ENCODE data around the gene TRIM47. TPM values are rescaled to one million over a fixed set of nuclear protein-coding genes. Genes with fewer than 3 reads are reported as not detected.

TRIM47 gene
- total and polyA plus RNA-seq, 7 donors, result 8.4 to 17.1 (median 10.9) TPM

DNA sequence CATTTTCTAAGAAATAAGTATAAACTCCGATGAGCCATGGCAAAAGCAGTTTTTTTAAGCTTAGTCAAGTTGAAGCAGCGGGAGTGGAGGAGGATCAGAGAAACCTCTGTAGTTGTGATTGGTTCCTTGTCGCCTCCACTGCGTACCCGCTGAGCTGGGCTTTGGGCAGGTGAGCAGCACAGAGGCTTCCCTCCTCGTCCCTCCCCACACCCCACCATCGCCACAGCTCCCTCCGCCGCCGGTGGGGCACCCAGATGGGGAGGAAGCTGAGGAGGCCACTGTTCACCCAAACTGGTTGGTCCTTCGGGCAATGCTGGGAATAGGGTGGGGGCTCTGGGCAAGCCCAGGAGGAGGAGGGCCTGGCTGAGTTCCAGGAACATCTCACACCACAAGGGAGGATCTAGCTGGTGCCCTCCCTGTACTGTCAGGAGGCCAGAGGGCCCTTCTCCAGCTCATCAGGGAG, 31.5 kb upstream of the TRIM47 start:
- DNase-seq, result no peak
- Histone ChIP-seq H3K36me3 (ENCODE audit: insufficient read depth in 1 of 2, low read depth in 1 of 2) (peaks cover 0 to 9% of the 10 kb centered on the region in 2 donors), H3K27me3 (ENCODE audit: insufficient read depth in 3 of 3, low read length in 2 of 3) (no peaks in the 10 kb centered on the region), H3K27ac (no peak overlapping the region), H3K9me3 (no peaks in the 10 kb centered on the region), H3K4me3 (no peak overlapping the region), H3K4me1 (no peaks in the 10 kb centered on the region)
- TF ChIP-seq CTCF (IDR thresholded peaks at IDR 0.05), result no peak
- ATAC-seq, result no peak
- 72 to 78% (median 76%) methylated on average over 10 to 11 of the region's 11 CpGs for WGBS, 3 donors
- intact Hi-C loops (cut with DNase I), result loop anchor here in 1 of 2 donors (10.0 kb wide), 1 partner anchor 385 kb away; no protein-coding TSS in a partner anchor

- H3K27ac ChIP-seq, result no peak overlapping the region
- H3K4me1 ChIP-seq, result no peaks in the 10 kb centered on the region
- no peak for TF ChIP-seq CTCF (IDR thresholded peaks at IDR 0.05)
- ATAC-seq, result no peak
- H3K27me3 ChIP-seq (ENCODE audit: insufficient read depth in 3 of 3, low read length in 2 of 3), result no peaks in the 10 kb centered on the region
- no peak overlapping the region for H3K4me3 ChIP-seq
- no peak for DNase-seq
- WGBS, 3 donors, result 83 to 90% (median 83%) methylated on average over 14 of the region's 14 CpGs
- no peaks in the 10 kb centered on the region for H3K9me3 ChIP-seq
- peaks cover 0 to 9% of the 10 kb centered on the region in 2 donors for H3K36me3 ChIP-seq (ENCODE audit: insufficient read depth in 1 of 2, low read depth in 1 of 2)
- intact Hi-C loops (cut with DNase I), result no loop called here
These were observed 30.9 kb upstream of the TRIM47 start for GRCh38 chr17:75909051-75909811.

- Histone ChIP-seq H3K9me3 (no peaks in the 10 kb centered on the region), H3K4me3 (no peak overlapping the region), H3K27me3 (ENCODE audit: insufficient read depth in 3 of 3, low read length in 2 of 3) (no peaks in the 10 kb centered on the region), H3K4me1 (peaks cover 10% of the 10 kb centered on the region), H3K27ac (no peak overlapping the region), H3K36me3 (ENCODE audit: insufficient read depth in 1 of 2, low read depth in 1 of 2) (peaks cover 0 to 12% of the 10 kb centered on the region in 2 donors)
- no peak for TF ChIP-seq CTCF (IDR thresholded peaks at IDR 0.05)
- 45 to 55% (median 46%) methylated on average over 6 of the region's 6 CpGs for WGBS, 3 donors
- intact Hi-C loops (cut with DNase I), result no loop called here
- DNase-seq (no peak), ATAC-seq (no peak)
These were observed 29.8 kb upstream of the TRIM47 start for GRCh38 chr17:75908201-75908600.

DNA sequence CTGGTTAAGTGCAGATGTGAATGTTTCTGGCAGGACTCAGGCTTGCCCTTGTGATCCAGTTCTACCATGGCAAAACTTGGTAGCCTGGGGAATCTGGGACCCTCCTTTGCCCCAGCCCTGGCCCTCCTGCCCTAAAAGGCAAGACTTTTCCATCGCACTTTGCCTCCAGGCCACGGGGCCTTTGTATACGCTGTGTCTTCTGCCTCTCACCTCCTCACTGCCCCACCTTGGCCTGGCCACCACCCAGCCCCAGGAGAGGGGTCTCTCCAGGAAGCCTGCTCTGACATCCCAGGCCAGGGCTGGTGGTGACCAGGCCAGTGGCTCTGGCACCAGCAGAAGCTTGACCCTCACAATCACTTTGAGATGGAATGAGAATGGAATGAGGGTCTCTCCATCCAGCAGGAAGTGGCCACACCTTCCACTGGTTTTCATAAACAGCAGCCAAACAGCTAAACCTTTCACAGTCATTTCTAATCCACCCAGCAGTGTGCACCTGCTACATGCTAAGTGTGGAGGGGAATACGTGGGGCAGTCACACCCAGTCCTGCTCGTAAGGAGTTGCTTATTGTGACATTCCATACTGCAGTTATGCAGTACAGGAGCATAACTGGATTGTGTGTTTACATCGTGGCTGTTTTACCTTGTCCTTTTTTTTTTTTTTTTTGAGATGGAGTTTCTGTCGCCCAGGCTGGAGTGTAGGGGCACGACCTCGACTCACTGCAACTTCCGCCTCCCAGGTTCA, 27.9 kb upstream of the TRIM47 start:
- no peak overlapping the region for H3K27ac ChIP-seq
- H3K4me1 ChIP-seq, result peaks cover 13% of the 10 kb centered on the region
- intact Hi-C loops (cut with DNase I), result no loop called here
- TF ChIP-seq CTCF (IDR thresholded peaks at IDR 0.05), result no peak
- no peak for ATAC-seq
- DNase-seq, result no peak
- no peaks in the 10 kb centered on the region for H3K27me3 ChIP-seq (ENCODE audit: insufficient read depth in 3 of 3, low read length in 2 of 3)
- peaks cover 5 to 25% of the 10 kb centered on the region in 2 donors for H3K36me3 ChIP-seq (ENCODE audit: insufficient read depth in 1 of 2, low read depth in 1 of 2)
- WGBS, 3 donors, result 81 to 90% (median 84%) methylated on average over 10 of the region's 10 CpGs
- no peaks in the 10 kb centered on the region for H3K9me3 ChIP-seq
- H3K4me3 ChIP-seq, result no peak overlapping the region
